GM23338 (cell line): Measurements from ENCODE around the gene FUZ. TPM values are rescaled to one million over a fixed set of nuclear protein-coding genes. Genes with fewer than 3 reads are reported as not detected.

Experiments
- ATAC-seq: fragments of 200-7000 bp; cut with Tn5 transposase; 3 replicates; pipeline ENCODE4 v1.9.1; 2020
- DNase-seq: peaks from one replicate; pipeline ENCODE4 v3.0.0-alpha.2; 2015; ENCODE audit warnings: low spot score
- H2AFZ ChIP-seq: fragments of 200-600 bp; sonication (generic); 2 replicates; pipeline ENCODE4 v1.8.0; 2016; ENCODE audit warnings: antibody characterized with exemption, mild to moderate bottlenecking, moderate library complexity
- H3F3A ChIP-seq: fragments of 200-600 bp; sonication (generic); replicated peaks from 2 replicates; pipeline ENCODE4 v1.8.0; 2017; ENCODE audit warnings: antibody characterized with exemption, mixed run types, low read depth
- H3K27ac ChIP-seq: fragments of 200-600 bp; sonication (generic); 2 replicates; pipeline ENCODE4 v1.6.1; 2016; ENCODE audit warnings: low read depth
- H3K27me3 ChIP-seq: fragments of 200-600 bp; sonication (generic); 2 replicates; pipeline ENCODE4 v1.8.0; 2016; ENCODE audit warnings: mild to moderate bottlenecking, mixed run types, moderate library complexity; ENCODE audit not compliant: insufficient read depth
- H3K36me3 ChIP-seq: fragments of 200-600 bp; sonication (generic); 2 replicates; pipeline ENCODE4 v1.8.0; 2016; ENCODE audit warnings: mild to moderate bottlenecking; ENCODE audit not compliant: insufficient read depth
- H3K4me1 ChIP-seq: fragments of 200-600 bp; sonication (generic); 2 replicates; pipeline ENCODE4 v1.8.0; 2016; ENCODE audit warnings: mild to moderate bottlenecking, moderate library complexity; ENCODE audit not compliant: insufficient read depth
- H3K4me2 ChIP-seq: fragments of 200-600 bp; sonication (generic); 2 replicates; pipeline ENCODE4 v1.7.1; 2017; ENCODE audit warnings: mixed run types
- H3K4me3 ChIP-seq: fragments of 200-600 bp; sonication (generic); 2 replicates; pipeline ENCODE4 v1.6.1; 2016; ENCODE audit warnings: mixed run types
- H3K79me2 ChIP-seq: fragments of 200-600 bp; sonication (generic); replicated peaks from 2 replicates; pipeline ENCODE4 v1.8.0; 2017; ENCODE audit warnings: mild to moderate bottlenecking; ENCODE audit not compliant: insufficient read depth
- H3K9me2 ChIP-seq: fragments of 200-600 bp; sonication (generic); 2 replicates; pipeline ENCODE4 v1.8.0; 2017; ENCODE audit not compliant: insufficient read depth
- H4K20me1 ChIP-seq: fragments of 200-600 bp; sonication (generic); replicated peaks from 2 replicates; pipeline ENCODE4 v1.8.0; 2017; ENCODE audit warnings: mild to moderate bottlenecking; ENCODE audit not compliant: insufficient read depth
- H3K27ac Mint-ChIP-seq: 2 replicates; pipeline ENCODE4 v1.8.0; 2020; ENCODE audit warnings: inconsistent platforms, mild to moderate bottlenecking, moderate library complexity, mixed read lengths
- H3K27me3 Mint-ChIP-seq: 3 replicates; pipeline ENCODE4 v1.8.0; 2022; ENCODE audit warnings: low read depth, mild to moderate bottlenecking, moderate library complexity, mixed read lengths, inconsistent platforms; ENCODE audit not compliant: insufficient read depth, poor library complexity
- H3K36me3 Mint-ChIP-seq: 3 replicates; pipeline ENCODE4 v1.8.0; 2021; ENCODE audit warnings: low read depth, mild to moderate bottlenecking, inconsistent platforms, moderate library complexity, mixed read lengths
- H3K4me1 Mint-ChIP-seq: 3 replicates; pipeline ENCODE4 v1.8.0; 2020; ENCODE audit warnings: mild to moderate bottlenecking, inconsistent platforms, mixed read lengths
- H3K4me3 Mint-ChIP-seq: 3 replicates; pipeline ENCODE4 v1.8.0; 2021; ENCODE audit warnings: moderate library complexity, mild to moderate bottlenecking, inconsistent platforms, mixed read lengths
- H3K9me3 Mint-ChIP-seq: 3 replicates; pipeline ENCODE4 v1.8.0; 2020; ENCODE audit warnings: moderate library complexity, mild to moderate bottlenecking, inconsistent platforms, mixed read lengths
- CREB1 ChIP-seq: fragments of 250-450 bp; sonication (Bioruptor Pico); IDR thresholded peaks from 2 replicates; pipeline ENCODE4 v1.5.0; 2020; ENCODE audit warnings: low read depth, mild to moderate bottlenecking, moderate library complexity
- EZH2 ChIP-seq: fragments of 200-600 bp; sonication (generic); IDR thresholded peaks from one replicate; pipeline ENCODE4 v1.8.0; 2017; ENCODE audit warnings: antibody characterized with exemption, mild to moderate bottlenecking, low read depth; ENCODE audit not compliant: unreplicated experiment
- EZH2phosphoT487 ChIP-seq: fragments of 200-600 bp; sonication (generic); IDR thresholded peaks from one replicate; pipeline ENCODE4 v1.8.1; 2018; ENCODE audit warnings: antibody characterized with exemption; ENCODE audit not compliant: unreplicated experiment
- JUNB ChIP-seq: IDR thresholded peaks from one replicate; pipeline ENCODE4 v1.6.1; 2016; ENCODE audit warnings: antibody characterized with exemption; ENCODE audit not compliant: unreplicated experiment
- NANOG ChIP-seq: IDR thresholded peaks from 2 replicates; pipeline ENCODE4 v1.6.1; 2016; ENCODE audit warnings: antibody characterized with exemption, borderline replicate concordance
- POLR2AphosphoS5 ChIP-seq: IDR thresholded peaks from 2 replicates; pipeline ENCODE4 v1.6.1; 2016; ENCODE audit warnings: antibody characterized with exemption, low read depth
- REST ChIP-seq: IDR thresholded peaks from one replicate; pipeline ENCODE4 v1.6.1; 2018; ENCODE audit warnings: antibody characterized with exemption; ENCODE audit not compliant: unreplicated experiment
- STAT1 ChIP-seq: IDR thresholded peaks from one replicate; pipeline ENCODE4 v1.6.1; 2016; ENCODE audit warnings: antibody characterized with exemption; ENCODE audit not compliant: unreplicated experiment
- ZNF114 ChIP-seq: fragments of 250-450 bp; sonication (Bioruptor Pico); IDR thresholded peaks from 2 replicates; pipeline ENCODE4 v1.5.0; 2020; ENCODE audit warnings: mild to moderate bottlenecking, moderate library complexity
- ZNF331 ChIP-seq: fragments of 250-450 bp; sonication (Bioruptor Pico); IDR thresholded peaks from 2 replicates; pipeline ENCODE4 v1.5.0; 2020; ENCODE audit warnings: low read depth, mild to moderate bottlenecking, moderate library complexity
- ZNF462 ChIP-seq: fragments of 250-450 bp; sonication (Bioruptor Pico); IDR thresholded peaks from 2 replicates; pipeline ENCODE4 v1.5.0; 2020; ENCODE audit warnings: mild to moderate bottlenecking, moderate library complexity
- polyA plus RNA-seq: library from polyadenylated mRNA; unstranded; fragments of >200 nt; fragmentation: Nextera tagmentation; extraction: Ambion mirVana; gene quantifications from 2 replicates; pipeline ENCODE4 v1.2.1, GENCODE V29; 2016
- total RNA-seq: library from RNA; depleted of rRNA; stranded (reverse); fragments of >200 nt; shearing (Covaris generic); gene quantifications from 2 replicates; pipeline ENCODE4 v1.2.3, GENCODE V29; 2014
- TF ChIP-seq, protein P1 (sequence below): IDR thresholded peaks from 2 replicates; pipeline ENCODE4 v1.6.1; 2016; ENCODE audit warnings: antibody characterized with exemption
- TF ChIP-seq, protein P2 (sequence below), 2 experiments: fragments of 200-600 bp in 1 of 2; sonication (generic) in 1 of 2; conservative IDR thresholded peaks; 2 replicates each; pipeline versions ENCODE4 v1.5.1 to v1.6.1; 2016 to 2017; ENCODE audit warnings: antibody characterized with exemption in 2 of 2, low read depth in 2 of 2, mild to moderate bottlenecking in 2 of 2, moderate library complexity in 1 of 2

Gene FUZ
- total and polyA plus RNA-seq, 2 experiments from 2014 or later: 24.3 to 34.8 TPM

GRCh38 chr19:49798574-49798973, 14.5 kb downstream of the FUZ start:
- Histone ChIP-seq H3K4me2 (no peak overlapping the region), H3K9me2 (no peaks in the 10 kb centered on the region), H3K79me2 (no peaks in the 10 kb centered on the region), H3K4me3 (no peak overlapping the region), H3K27ac (no peak overlapping the region), H2AFZ (no peak overlapping the region), H3K4me1 (peaks cover 4% of the 10 kb centered on the region; the same call in 1 of the 2 replicates), H3K36me3 (no peaks in the 10 kb centered on the region), H3F3A (0 out of 2 replicates have a peak, but pooled peaks cover 10% of the 10 kb centered on the region), H4K20me1 (no peaks in the 10 kb centered on the region; the same call in 1 of the 2 replicates), H3K27me3 (no peaks in the 10 kb centered on the region)
- no peaks in the 10 kb centered on the region for H3K9me3 Mint-ChIP-seq
- H3K4me3 Mint-ChIP-seq: no peak overlapping the region
- ATAC-seq (no peak), DNase-seq (no peak)
- H3K36me3 Mint-ChIP-seq: peaks cover 60% of the 10 kb centered on the region
- H3K27me3 Mint-ChIP-seq: peaks cover 10% of the 10 kb centered on the region
- H3K4me1 Mint-ChIP-seq: peaks cover 16% of the 10 kb centered on the region; the same call in 2 of the 3 replicates
- TF ChIP-seq JUNB (no peak), NANOG (no peak), EZH2phosphoT487 (no peak), REST (no peak), EZH2 (no peak), ZNF331 (CRISPR knock-in tag) (no peak), ZNF114 (no peak), POLR2AphosphoS5 (no peak), CREB1 (CRISPR knock-in tag) (no peak), STAT1 (no peak), ZNF462 (CRISPR knock-in tag) (no peak)
- TF ChIP-seq, protein P1, sequence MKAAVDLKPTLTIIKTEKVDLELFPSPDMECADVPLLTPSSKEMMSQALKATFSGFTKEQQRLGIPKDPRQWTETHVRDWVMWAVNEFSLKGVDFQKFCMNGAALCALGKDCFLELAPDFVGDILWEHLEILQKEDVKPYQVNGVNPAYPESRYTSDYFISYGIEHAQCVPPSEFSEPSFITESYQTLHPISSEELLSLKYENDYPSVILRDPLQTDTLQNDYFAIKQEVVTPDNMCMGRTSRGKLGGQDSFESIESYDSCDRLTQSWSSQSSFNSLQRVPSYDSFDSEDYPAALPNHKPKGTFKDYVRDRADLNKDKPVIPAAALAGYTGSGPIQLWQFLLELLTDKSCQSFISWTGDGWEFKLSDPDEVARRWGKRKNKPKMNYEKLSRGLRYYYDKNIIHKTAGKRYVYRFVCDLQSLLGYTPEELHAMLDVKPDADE: no peak
- TF ChIP-seq, protein P2, sequence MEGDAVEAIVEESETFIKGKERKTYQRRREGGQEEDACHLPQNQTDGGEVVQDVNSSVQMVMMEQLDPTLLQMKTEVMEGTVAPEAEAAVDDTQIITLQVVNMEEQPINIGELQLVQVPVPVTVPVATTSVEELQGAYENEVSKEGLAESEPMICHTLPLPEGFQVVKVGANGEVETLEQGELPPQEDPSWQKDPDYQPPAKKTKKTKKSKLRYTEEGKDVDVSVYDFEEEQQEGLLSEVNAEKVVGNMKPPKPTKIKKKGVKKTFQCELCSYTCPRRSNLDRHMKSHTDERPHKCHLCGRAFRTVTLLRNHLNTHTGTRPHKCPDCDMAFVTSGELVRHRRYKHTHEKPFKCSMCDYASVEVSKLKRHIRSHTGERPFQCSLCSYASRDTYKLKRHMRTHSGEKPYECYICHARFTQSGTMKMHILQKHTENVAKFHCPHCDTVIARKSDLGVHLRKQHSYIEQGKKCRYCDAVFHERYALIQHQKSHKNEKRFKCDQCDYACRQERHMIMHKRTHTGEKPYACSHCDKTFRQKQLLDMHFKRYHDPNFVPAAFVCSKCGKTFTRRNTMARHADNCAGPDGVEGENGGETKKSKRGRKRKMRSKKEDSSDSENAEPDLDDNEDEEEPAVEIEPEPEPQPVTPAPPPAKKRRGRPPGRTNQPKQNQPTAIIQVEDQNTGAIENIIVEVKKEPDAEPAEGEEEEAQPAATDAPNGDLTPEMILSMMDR (conservative IDR thresholded peaks at IDR 0.05; ENCODE audit: low read depth in 2 of 2): no peak
- H3K27ac Mint-ChIP-seq: no peak overlapping the region
